ENCODE results near the gene FBRSL1.
"Not testable (repeated sequence)": the region's sequence is repeated elsewhere in the genome, so short reads cannot be mapped to it uniquely, and the experiment has no call there.

Gene FBRSL1
- long read RNA-seq, partial matches to known transcripts = 4 of 6 reads
- long read RNA-seq, other reads (novel, unspliced or antisense) = 2 of 6 reads

- peak within 1 kb of the TSS; percentile 67 for H3K4me3 ChIP-seq (replicated peaks; ENCODE audit: insufficient read depth, low read length)
- H3K27me3 ChIP-seq (ENCODE audit: insufficient read depth, poor library complexity, severe bottlenecking) = no peaks in the 10 kb centered on the region
- TF ChIP-seq SPI1 (IDR thresholded peaks at IDR 0.05; ENCODE audit: borderline replicate concordance, low read depth) (peak; percentile 59; the same call in 1 of the 2 replicates), REST (IDR thresholded peaks at IDR 0.05; ENCODE audit: insufficient replicate concordance, low read depth) (no peak), GABPA (IDR thresholded peaks at IDR 0.05; ENCODE audit: low read depth) (peak; percentile 59), POLR2AphosphoS5 (IDR thresholded peaks at IDR 0.05; ENCODE audit: low read depth) (no peak), CTCF (IDR thresholded peaks at IDR 0.05; ENCODE audit: insufficient read depth, low read length) (no peak)
- DNase-seq (ENCODE audit: low read depth in 1 of 2, low spot score in 1 of 2) = peak; percentile 67 to 91
- H3K27ac ChIP-seq (replicated peaks) = peak within 1 kb of the TSS; percentile 100
Observed at GRCh38 chr12:132489602-132490266, at the start of gene FBRSL1. Gene FBRSL1 (plus strand): TSS chr12:132490151.

GRCh38 chr12:132440420-132440819 is 49.5 kb upstream of the FBRSL1 start:
- H3K27me3 ChIP-seq (ENCODE audit: insufficient read depth, poor library complexity, severe bottlenecking); H3K4me3 ChIP-seq (replicated peaks; ENCODE audit: insufficient read depth, low read length); H3K27ac ChIP-seq (replicated peaks); DNase-seq (ENCODE audit: low read depth in 1 of 2, low spot score in 1 of 2): not testable (repeated sequence)

GRCh38 chr12:132441871-132442863 is 47.8 kb upstream of the FBRSL1 start:
- H3K27me3 ChIP-seq (ENCODE audit: insufficient read depth, poor library complexity, severe bottlenecking) = no peaks in the 10 kb centered on the region
- no peak overlapping the region for H3K27ac ChIP-seq (replicated peaks)
- no peak overlapping the region for H3K4me3 ChIP-seq (replicated peaks; ENCODE audit: insufficient read depth, low read length)
- DNase-seq (ENCODE audit: low read depth in 1 of 2, low spot score in 1 of 2) = no peak
- TF ChIP-seq SPI1 (IDR thresholded peaks at IDR 0.05; ENCODE audit: borderline replicate concordance, low read depth) (no peak), GABPA (IDR thresholded peaks at IDR 0.05; ENCODE audit: low read depth) (no peak), POLR2AphosphoS5 (IDR thresholded peaks at IDR 0.05; ENCODE audit: low read depth) (no peak), CTCF (IDR thresholded peaks at IDR 0.05; ENCODE audit: insufficient read depth, low read length) (no peak), REST (IDR thresholded peaks at IDR 0.05; ENCODE audit: insufficient replicate concordance, low read depth) (no peak)

- Histone ChIP-seq H3K27ac (replicated peaks) (no peak overlapping the region), H3K4me3 (replicated peaks; ENCODE audit: insufficient read depth, low read length) (no peak overlapping the region), H3K27me3 (ENCODE audit: insufficient read depth, poor library complexity, severe bottlenecking) (no peaks in the 10 kb centered on the region)
- DNase-seq (ENCODE audit: low read depth in 1 of 2, low spot score in 1 of 2) = no peak
- TF ChIP-seq GABPA (IDR thresholded peaks at IDR 0.05; ENCODE audit: low read depth) = no peak
- TF ChIP-seq CTCF (IDR thresholded peaks at IDR 0.05; ENCODE audit: insufficient read depth, low read length) = no peak
- TF ChIP-seq REST (IDR thresholded peaks at IDR 0.05; ENCODE audit: insufficient replicate concordance, low read depth) = no peak
- TF ChIP-seq SPI1 (IDR thresholded peaks at IDR 0.05; ENCODE audit: borderline replicate concordance, low read depth) = no peak
- TF ChIP-seq POLR2AphosphoS5 (IDR thresholded peaks at IDR 0.05; ENCODE audit: low read depth) = no peak
Observed at GRCh38 chr12:132443091-132443490, 46.9 kb upstream of the FBRSL1 start.

Data from HL-60 (cell line).